Measurements from ENCODE around the gene NAALADL2.
"Not testable (repeated sequence)": the region's sequence is repeated elsewhere in the genome, so short reads cannot be mapped to it uniquely, and the experiment has no call there.

NAALADL2 gene

GRCh38 chr3:175612487-175613196, 753.5 kb downstream of the NAALADL2 start:
- no peak for DNase-seq

- DNase-seq, result not testable (repeated sequence)
Measured at GRCh38 chr3:175614107-175614506, 755.0 kb downstream of the NAALADL2 start.

DNA sequence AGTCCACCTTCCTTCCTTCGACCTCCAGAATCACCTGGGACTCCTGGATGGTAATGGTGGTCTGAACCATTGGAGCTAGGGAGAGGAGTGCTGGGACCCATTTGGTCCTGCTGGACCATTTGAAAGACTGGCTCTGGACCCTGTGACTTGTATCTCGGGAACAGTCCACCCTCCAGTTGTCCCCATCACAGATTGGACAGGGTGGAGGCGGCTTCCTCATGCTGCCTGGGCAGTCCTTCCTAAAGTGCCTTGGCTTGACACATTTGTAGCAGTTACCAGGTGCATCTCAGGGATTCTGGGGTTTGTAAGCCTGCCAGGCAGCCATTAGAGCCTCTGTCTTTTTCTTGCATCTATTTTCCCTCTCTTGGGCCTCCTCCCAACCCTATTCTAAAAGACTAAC, 758.1 kb downstream of the NAALADL2 start:
- DNase-seq, result no peak

- DNase-seq, result no peak
Measured at GRCh38 chr3:175619369-175619768, 760.2 kb downstream of the NAALADL2 start.

DNA sequence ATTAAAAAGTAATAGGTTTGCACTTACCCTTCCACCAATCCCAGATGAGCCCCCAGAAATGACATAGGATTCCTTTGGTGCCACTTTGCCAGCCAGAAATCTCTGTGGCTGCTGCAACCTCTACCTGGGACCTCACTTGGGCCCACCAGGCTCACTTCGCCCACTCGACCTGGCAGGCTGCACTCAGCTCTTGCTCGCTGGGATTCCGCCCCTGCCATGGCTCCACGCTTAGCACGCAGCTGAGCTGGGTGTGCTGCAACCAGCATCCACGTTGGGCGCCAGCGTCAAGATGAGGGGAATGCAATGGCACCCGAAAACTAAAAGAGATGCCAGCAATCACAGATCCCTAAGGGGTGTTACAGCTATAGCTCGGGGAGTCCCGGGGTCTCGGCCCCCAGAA, 761.0 kb downstream of the NAALADL2 start:
- no peak for DNase-seq

DNA sequence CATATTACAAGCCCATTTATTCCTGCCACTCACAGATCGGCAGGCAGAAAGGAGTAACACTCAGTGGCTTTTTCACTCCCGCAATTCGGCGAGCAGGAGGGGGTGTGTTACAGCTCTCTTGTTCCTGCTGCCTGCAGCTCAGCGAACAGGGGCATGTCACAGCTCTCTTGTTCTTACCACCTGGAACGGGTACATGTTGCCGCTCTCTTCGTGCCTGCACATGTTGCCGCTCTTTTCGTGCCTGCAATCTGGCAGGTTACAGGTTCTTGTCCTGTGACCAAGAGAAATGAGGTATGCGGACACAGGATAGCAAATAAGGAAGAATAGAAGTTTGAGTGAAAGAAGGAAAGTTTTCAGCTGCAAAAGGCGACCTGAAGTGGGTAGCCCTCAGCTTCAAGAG, 761.4 kb downstream of the NAALADL2 start:
- DNase-seq, result no peak

DNA sequence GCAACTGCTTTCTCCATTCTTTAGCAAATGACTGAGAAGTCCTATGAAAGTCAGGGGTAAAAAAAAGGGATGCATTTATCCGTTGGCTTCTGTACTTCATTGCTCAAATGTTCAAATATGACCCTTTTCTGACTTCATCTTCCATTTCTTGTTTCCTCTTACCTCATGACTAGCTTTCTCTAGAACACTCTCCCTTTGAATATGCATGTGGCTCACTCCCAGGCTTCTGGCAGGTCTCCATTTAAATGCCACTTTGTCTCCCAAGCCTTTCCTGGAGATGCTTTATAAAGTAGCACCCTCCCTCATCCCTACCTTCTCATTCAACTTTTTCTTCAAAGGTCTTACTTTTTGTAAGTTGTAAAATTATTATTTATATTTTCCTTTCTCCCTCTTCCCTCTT, 781.8 kb downstream of the NAALADL2 start:
- DNase-seq, result no peak

GRCh38 chr3:175646865-175647264, 787.7 kb downstream of the NAALADL2 start:
- DNase-seq, result no peak

DNA sequence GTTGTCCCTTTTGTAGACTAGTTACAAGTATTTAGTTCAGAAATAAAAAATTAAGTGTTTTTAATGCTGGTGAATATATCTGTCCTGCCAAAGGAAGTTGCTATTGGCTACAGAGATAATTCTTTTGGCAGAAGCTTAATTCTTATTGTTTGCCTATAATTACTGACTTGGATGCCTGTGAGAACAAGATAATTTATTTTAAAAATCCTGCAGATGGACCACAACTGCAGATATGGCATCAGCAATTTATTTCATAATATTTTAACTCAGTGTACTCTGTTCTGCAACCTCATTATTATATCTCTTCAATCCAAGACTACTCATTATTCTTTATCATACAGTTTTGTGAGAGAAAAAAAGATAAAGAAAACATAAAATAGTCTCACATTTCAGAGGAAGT, 789.8 kb downstream of the NAALADL2 start:
- DNase-seq, result no peak

DNA sequence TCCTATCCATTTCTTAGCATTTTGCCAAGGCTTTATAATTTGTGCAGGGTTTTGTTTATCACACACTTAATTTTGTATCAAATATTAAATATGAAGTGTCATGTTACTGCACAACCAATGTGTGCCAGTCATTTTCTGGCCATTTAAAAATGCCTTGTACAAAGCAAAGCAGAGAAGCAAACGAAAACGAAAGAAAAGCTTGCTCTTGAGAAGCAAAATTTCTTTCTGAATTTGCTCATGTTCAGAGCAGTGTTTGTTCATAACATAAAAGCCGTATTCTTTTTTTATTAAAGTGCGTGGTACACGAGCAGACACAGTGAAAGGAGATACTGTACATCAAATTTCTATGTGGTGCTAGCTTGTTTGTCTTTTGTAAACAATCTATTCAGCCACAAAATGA, 792.6 kb downstream of the NAALADL2 start:
- DNase-seq, result no peak

DNA sequence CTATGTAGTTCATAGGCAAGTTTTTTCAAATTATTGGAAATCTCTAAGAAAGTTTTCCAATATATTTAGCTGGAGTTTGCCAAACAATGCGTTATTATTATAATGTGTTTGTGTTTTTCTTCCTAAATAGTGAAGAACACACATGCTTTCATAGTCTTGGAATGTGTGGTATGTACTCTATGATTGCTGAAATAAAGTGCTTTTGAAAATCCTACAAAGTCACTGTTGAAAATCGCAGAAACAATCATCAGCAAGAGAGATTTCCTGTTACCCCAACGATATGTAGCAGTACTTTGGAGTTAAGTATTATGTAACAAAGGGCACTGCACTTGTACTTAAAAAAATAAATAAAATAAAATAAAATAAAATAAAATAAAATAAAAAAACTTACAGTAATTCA, 796.2 kb downstream of the NAALADL2 start:
- DNase-seq, result no peak

- no peak for DNase-seq
Measured at GRCh38 chr3:175656461-175656860, 797.3 kb downstream of the NAALADL2 start.

- no peak for DNase-seq
Measured at GRCh38 chr3:175659670-175660350, 800.7 kb downstream of the NAALADL2 start.

DNA sequence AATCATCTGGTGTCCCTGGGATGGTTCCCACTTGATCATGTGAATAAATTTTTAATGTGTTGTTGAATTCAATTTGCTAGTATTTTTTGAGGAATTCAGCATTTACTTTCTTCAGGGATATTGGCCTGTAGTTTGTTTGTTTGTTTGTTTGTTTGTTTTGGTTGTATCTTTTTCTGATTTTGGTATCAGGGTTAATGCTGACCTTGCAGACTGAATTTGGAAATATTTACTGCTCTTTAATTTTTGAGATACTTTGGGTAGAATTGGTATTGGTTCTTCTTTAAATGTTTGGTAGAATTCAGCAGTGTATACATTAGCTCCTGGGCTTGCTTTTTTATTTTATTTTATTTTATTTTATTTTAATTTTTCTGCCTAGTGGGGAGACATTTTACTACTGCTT, 803.7 kb downstream of the NAALADL2 start:
- no peak for DNase-seq

- DNase-seq, result no peak
Measured at GRCh38 chr3:175664911-175665310, 805.8 kb downstream of the NAALADL2 start.

DNA sequence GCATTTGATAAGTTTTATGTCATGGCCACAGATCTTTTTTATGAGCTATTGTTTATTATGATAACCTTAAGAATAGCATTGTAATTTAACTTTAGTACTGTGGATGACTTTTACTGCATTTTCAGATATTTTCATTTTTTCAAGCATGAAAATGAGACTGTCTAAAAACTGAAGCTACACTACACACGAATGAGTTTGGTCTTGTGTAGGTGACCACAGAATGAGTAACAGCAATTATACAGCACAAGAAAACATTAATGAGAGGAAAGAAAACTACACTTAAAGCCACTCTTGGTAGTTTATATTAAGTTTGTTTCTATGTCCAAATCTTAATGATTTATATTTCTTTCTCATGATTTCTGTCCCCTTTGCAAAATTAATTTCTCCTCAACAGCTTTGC, 809.2 kb downstream of the NAALADL2 start:
- no peak for DNase-seq

- DNase-seq, result no peak
Measured at GRCh38 chr3:175670557-175670956, 811.4 kb downstream of the NAALADL2 start.

- DNase-seq, result no peak
Measured at GRCh38 chr3:175672119-175672689, 813.1 kb downstream of the NAALADL2 start.

GRCh38 chr3:175679568-175679967, 820.4 kb downstream of the NAALADL2 start:
- DNase-seq, result no peak

GRCh38 chr3:175692256-175692655, 833.1 kb downstream of the NAALADL2 start:
- no peak for DNase-seq

DNA sequence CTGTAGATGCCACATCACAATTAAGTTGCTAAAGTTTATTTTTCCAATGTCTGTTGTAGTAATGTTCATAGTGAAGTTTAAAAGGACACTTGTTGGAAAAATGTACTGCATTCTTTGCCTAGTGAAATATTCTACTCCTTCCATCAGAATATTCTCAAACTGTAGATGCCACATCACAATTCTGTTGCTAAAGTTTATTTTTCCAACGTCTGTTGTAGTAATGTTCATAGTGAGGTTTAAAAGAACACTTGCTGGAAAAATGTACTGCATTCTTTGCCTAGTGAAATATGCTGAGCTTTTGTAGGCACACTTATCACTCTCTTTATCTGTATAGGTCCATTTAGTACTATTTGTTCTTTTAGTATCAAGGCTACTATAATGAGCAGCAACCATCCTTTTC, 836.1 kb downstream of the NAALADL2 start:
- DNase-seq, result no peak

DNA sequence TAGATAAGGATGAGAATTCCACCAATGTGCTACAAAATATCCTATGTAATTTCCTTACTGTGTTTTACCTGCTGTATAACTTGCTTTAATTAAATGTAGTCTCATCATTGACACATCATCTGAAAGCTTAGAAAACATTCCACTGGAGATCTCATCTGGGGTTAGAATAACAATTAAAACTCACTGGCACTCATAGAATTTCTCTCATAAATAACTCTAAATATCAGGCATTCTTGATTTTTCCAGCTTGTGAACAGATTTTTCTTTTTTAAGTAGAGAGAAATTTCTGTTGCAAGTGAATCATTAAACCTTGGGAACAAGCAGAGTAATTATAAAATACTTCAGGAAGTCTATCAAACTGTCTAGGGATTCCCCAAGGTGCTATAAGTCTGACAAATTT, 843.8 kb downstream of the NAALADL2 start:
- no peak for DNase-seq

GRCh38 chr3:175704366-175705055, 845.4 kb downstream of the NAALADL2 start:
- DNase-seq, result no peak

GRCh38 chr3:175713268-175713667, 854.1 kb downstream of the NAALADL2 start:
- no peak for DNase-seq
